Suprapubic skin (tissue), 4 donors: Measurements from ENCODE around the gene LDHD. TPM values are rescaled to one million over a fixed set of nuclear protein-coding genes. Genes with fewer than 3 reads are reported as not detected.
A peak's percentile ranks its signal among the peaks of the same experiment; 100 is the strongest.
"Not testable (repeated sequence)": the region's sequence is repeated elsewhere in the genome, so short reads cannot be mapped to it uniquely, and the experiment has no call there.

Experiments
- DNase-seq, 2 donors: peaks; one replicate each; pipeline ENCODE4 v3.0.0-alpha.2; 2019; ENCODE audit warnings: low spot score in 2 of 2
- H3K27ac ChIP-seq: fragments of 200-600 bp; sonication (generic); one replicate; pipeline ENCODE4 v1.5.1; 2019
- H3K27me3 ChIP-seq: fragments of 200-600 bp; sonication (generic); one replicate; pipeline ENCODE4 v1.5.1; 2019
- H3K36me3 ChIP-seq: fragments of 200-600 bp; sonication (generic); one replicate; pipeline ENCODE4 v1.5.1; 2019
- H3K4me1 ChIP-seq: fragments of 200-600 bp; sonication (generic); one replicate; pipeline ENCODE4 v1.5.1; 2019
- H3K4me3 ChIP-seq: fragments of 200-600 bp; sonication (generic); one replicate; pipeline ENCODE4 v1.5.1; 2019; ENCODE audit warnings: mild to moderate bottlenecking
- H3K9me3 ChIP-seq: fragments of 200-600 bp; sonication (generic); one replicate; pipeline ENCODE4 v1.5.1; 2019
- CTCF ChIP-seq, 2 donors: fragments of 200-600 bp in 1 of 2; fragments of 450-650 bp in 1 of 2; sonication (generic) in 1 of 2; IDR thresholded peaks; one replicate each; pipeline ENCODE4 v1.5.1; 2016 to 2019; ENCODE audit warnings: antibody characterized with exemption in 2 of 2, mild to moderate bottlenecking in 1 of 2, moderate library complexity in 1 of 2
- EP300 ChIP-seq: sonication (generic); formaldehyde crosslinking; IDR thresholded peaks from one replicate; pipeline ENCODE4 v1.6.1; 2017; ENCODE audit warnings: antibody characterized with exemption
- POLR2A ChIP-seq, 2 donors: fragments of 450-650 bp; IDR thresholded peaks; one replicate each; pipeline ENCODE4 v1.6.1; 2017; ENCODE audit warnings: antibody characterized with exemption in 2 of 2, mild to moderate bottlenecking in 2 of 2, moderate library complexity in 2 of 2
- POLR2AphosphoS5 ChIP-seq, 3 donors: sonication (generic); formaldehyde crosslinking; IDR thresholded peaks; one replicate each; pipeline ENCODE4 v1.6.1; 2017; ENCODE audit warnings: antibody characterized with exemption in 3 of 3
- WGBS: methylation state at CpG from one replicate; pipeline ENCODE4 v1.1.5; 2018; 5-methylcytosine and 5-hydroxymethylcytosine counted together
- total RNA-seq, 4 donors: library from RNA; depleted of rRNA; stranded (reverse); fragments of >200 nt; gene quantifications; one replicate each; pipeline ENCODE4 v1.1.0, GENCODE V29; 2016

LDHD gene
- total RNA-seq, 4 donors from 2014 or later, result 10.7 to 19.2 (median 14.0) TPM

- no peak for DNase-seq
- TF ChIP-seq POLR2A (IDR thresholded peaks at IDR 0.05) (no peak), POLR2AphosphoS5 (IDR thresholded peaks at IDR 0.05) (no peak), CTCF (IDR thresholded peaks at IDR 0.05) (peak; percentile 32 to 61)
- H3K4me1 ChIP-seq, result peaks cover 66% of the 10 kb centered on the region
- H3K36me3 ChIP-seq, result peaks cover 3% of the 10 kb centered on the region
- 60% methylated on average over 6 of the region's 6 CpGs for WGBS
- peak overlapping the region; percentile 35 for H3K27ac ChIP-seq
- H3K4me3 ChIP-seq, result no peak overlapping the region
- H3K27me3 ChIP-seq, result no peaks in the 10 kb centered on the region
- no peaks in the 10 kb centered on the region for H3K9me3 ChIP-seq
Measured at GRCh38 chr16:75096656-75097055, 19.9 kb downstream of the LDHD start.

GRCh38 chr16:75095204-75095621, 21.4 kb downstream of the LDHD start:
- Histone ChIP-seq H3K36me3 (peaks cover 3% of the 10 kb centered on the region), H3K9me3 (no peaks in the 10 kb centered on the region), H3K27ac (peak overlapping the region; percentile 35), H3K4me3 (no peak overlapping the region), H3K27me3 (no peaks in the 10 kb centered on the region), H3K4me1 (peaks cover 61% of the 10 kb centered on the region)
- no peak for TF ChIP-seq EP300
- no peak for TF ChIP-seq CTCF (IDR thresholded peaks at IDR 0.05)
- no peak for TF ChIP-seq POLR2A (IDR thresholded peaks at IDR 0.05)
- TF ChIP-seq POLR2AphosphoS5 (IDR thresholded peaks at IDR 0.05), result no peak
- WGBS, result 89% methylated on average over 11 of the region's 14 CpGs
- DNase-seq, result no peak

GRCh38 chr16:75093598-75094540, 22.7 kb downstream of the LDHD start:
- H3K27ac ChIP-seq, result no peak overlapping the region
- H3K27me3 ChIP-seq, result no peaks in the 10 kb centered on the region
- peaks cover 48% of the 10 kb centered on the region for H3K4me1 ChIP-seq
- TF ChIP-seq EP300 (no peak), POLR2A (IDR thresholded peaks at IDR 0.05) (no peak), CTCF (IDR thresholded peaks at IDR 0.05) (no peak), POLR2AphosphoS5 (IDR thresholded peaks at IDR 0.05) (no peak)
- no peak overlapping the region for H3K4me3 ChIP-seq
- peaks cover 3% of the 10 kb centered on the region for H3K36me3 ChIP-seq
- DNase-seq, result no peak
- no peaks in the 10 kb centered on the region for H3K9me3 ChIP-seq
- WGBS, result 94% methylated on average over 20 of the region's 23 CpGs

GRCh38 chr16:75092777-75093176, 23.8 kb downstream of the LDHD start:
- Histone ChIP-seq H3K9me3 (no peaks in the 10 kb centered on the region), H3K4me3 (no peak overlapping the region), H3K27me3 (no peaks in the 10 kb centered on the region), H3K4me1 (peaks cover 47% of the 10 kb centered on the region), H3K27ac (no peak overlapping the region), H3K36me3 (peaks cover 3% of the 10 kb centered on the region)
- WGBS, result 53% methylated on average over 7 of the region's 7 CpGs
- no peak for TF ChIP-seq EP300
- TF ChIP-seq POLR2AphosphoS5 (IDR thresholded peaks at IDR 0.05), result no peak
- TF ChIP-seq CTCF (IDR thresholded peaks at IDR 0.05), result no peak
- TF ChIP-seq POLR2A (IDR thresholded peaks at IDR 0.05), result no peak
- no peak for DNase-seq

- H3K9me3 ChIP-seq, DNase-seq, H3K4me3 ChIP-seq, H3K27me3 ChIP-seq, H3K27ac ChIP-seq, H3K36me3 ChIP-seq: not testable (repeated sequence)
- 37% methylated on average over 3 of the region's 3 CpGs for WGBS
- peaks cover 47% of the 10 kb centered on the region for H3K4me1 ChIP-seq
Measured at GRCh38 chr16:75091619-75092018, 25.0 kb downstream of the LDHD start.

GRCh38 chr16:75090899-75091298, 25.7 kb downstream of the LDHD start:
- H3K36me3 ChIP-seq, H3K4me3 ChIP-seq, DNase-seq, H3K27ac ChIP-seq, H3K27me3 ChIP-seq, H3K9me3 ChIP-seq: not testable (repeated sequence)
- H3K4me1 ChIP-seq, result peaks cover 43% of the 10 kb centered on the region
- 70% methylated on average over 6 of the region's 6 CpGs for WGBS
